Measurements from ENCODE around the gene HDGFL3.
"Not testable (repeated sequence)": the region's sequence is repeated elsewhere in the genome, so short reads cannot be mapped to it uniquely, and the experiment has no call there.

Gene HDGFL3

DNA sequence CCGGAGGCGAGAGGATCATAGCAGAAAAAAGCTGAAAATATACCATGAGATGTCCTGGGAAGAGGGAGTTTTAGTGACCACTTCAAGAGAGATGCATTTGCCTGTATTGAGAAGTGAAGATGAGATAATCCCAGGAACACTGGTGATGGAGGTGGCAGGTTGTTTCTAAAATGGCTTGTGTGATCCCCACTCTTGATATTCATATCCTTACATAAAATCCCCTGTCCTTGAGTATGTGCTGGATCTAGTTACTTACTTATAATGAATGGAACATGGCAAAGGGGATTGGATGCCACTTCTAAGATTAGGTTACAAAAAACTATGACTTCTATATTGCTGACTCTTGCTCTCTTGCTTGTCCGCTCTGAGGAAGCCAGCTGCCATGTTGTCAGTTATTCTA, 22.1 kb downstream of the HDGFL3 start:
- Histone ChIP-seq H3K9me3 (ENCODE audit: low read depth, low read length) (no peaks in the 10 kb centered on the region), H3K27ac (no peak overlapping the region), H3K9ac (ENCODE audit: insufficient read length) (no peak overlapping the region), H3K4me3 (no peak overlapping the region), H3K36me3 (ENCODE audit: insufficient read depth, low read length) (peaks cover 4% of the 10 kb centered on the region; the same call in 1 of the 2 replicates)
- TF ChIP-seq EZH2 (IDR thresholded peaks at IDR 0.05) = no peak
- no peak for TF ChIP-seq FOXP2 (optimal IDR thresholded peaks at IDR 0.05; ENCODE audit: control extremely low read depth, extremely low read length, insufficient read depth)
- no peak for TF ChIP-seq POLR2AphosphoS5 (IDR thresholded peaks at IDR 0.05; ENCODE audit: borderline replicate concordance, low read depth, low read length)
- no peak for DNase-seq (ENCODE audit: low read depth, low spot score)

DNA sequence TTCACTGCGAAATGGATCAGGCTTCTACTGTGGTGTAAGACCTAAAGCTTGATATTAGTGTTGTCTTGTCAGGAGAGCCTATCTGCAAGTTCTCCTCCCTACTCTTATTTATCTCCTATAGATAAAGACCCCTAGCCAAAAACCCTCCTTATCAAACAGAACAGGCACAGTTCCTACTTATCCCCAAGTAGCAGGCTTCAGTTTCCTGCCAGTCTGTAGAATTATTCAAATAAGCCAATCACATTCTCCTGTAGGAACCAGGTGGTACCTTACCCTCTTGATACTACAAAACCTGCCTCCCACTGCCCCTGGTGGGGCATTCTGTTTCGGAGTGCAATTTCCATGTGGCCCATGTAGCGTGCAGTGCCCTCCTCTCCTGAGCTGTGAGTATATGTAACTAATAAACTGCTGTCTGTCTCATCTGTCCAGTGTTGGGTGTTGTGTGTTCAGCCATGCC, 28.7 kb downstream of the HDGFL3 start:
- TF ChIP-seq FOXP2 (optimal IDR thresholded peaks at IDR 0.05; ENCODE audit: control extremely low read depth, extremely low read length, insufficient read depth) (no peak), EZH2 (IDR thresholded peaks at IDR 0.05) (no peak), POLR2AphosphoS5 (IDR thresholded peaks at IDR 0.05; ENCODE audit: borderline replicate concordance, low read depth, low read length) (no peak)
- Histone ChIP-seq H3K9me3 (ENCODE audit: low read depth, low read length) (no peaks in the 10 kb centered on the region), H3K27ac (no peak overlapping the region), H3K4me3 (no peak overlapping the region), H3K9ac (ENCODE audit: insufficient read length) (no peak overlapping the region), H3K36me3 (ENCODE audit: insufficient read depth, low read length) (no peaks in the 10 kb centered on the region)
- no peak for DNase-seq (ENCODE audit: low read depth, low spot score)

DNA sequence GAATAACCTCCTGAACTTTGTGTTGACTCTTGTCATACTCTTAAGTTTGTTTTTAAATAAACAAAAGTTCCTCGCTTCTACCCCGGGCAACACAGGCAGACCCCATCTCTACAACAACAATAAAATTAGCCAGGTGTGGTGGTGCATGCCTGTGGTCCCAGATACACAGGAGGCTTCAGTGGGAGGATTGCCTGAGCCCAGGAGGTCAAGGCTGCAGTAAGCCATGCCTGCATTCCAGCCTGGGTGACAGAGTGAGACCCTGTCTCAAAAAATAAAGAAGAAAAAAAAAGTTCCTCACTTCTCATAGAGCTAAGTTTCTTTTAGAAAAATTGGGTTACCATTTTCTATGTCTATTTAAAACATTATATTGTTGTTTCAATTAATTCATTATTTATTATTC, 29.2 kb downstream of the HDGFL3 start:
- H3K36me3 ChIP-seq (ENCODE audit: insufficient read depth, low read length) = no peaks in the 10 kb centered on the region
- TF ChIP-seq EZH2 (IDR thresholded peaks at IDR 0.05) = no peak
- H3K9me3 ChIP-seq (ENCODE audit: low read depth, low read length) = no peaks in the 10 kb centered on the region
- DNase-seq (ENCODE audit: low read depth, low spot score) = no peak
- H3K9ac ChIP-seq (ENCODE audit: insufficient read length) = no peak overlapping the region
- no peak overlapping the region for H3K4me3 ChIP-seq
- no peak overlapping the region for H3K27ac ChIP-seq

DNA sequence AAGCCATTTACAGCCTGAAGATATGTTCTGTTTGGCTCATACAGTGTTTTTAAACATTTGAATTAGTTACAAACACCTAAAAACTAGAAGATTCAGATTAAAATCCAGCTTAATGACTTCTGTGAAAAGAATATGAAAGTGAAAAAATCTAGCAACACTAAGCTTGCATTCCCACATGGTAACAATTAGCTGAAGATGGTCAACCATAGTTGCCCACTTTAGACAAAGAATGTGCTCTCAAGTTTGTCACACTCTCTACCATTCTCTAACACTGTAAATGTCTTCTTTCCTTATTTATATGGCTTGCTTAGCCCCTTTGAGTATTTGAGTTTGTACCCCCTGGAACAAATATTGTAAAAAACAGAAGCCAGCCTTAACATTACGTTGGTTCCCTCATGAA, 32.7 kb downstream of the HDGFL3 start:
- H3K9me3 ChIP-seq (ENCODE audit: low read depth, low read length) = no peaks in the 10 kb centered on the region
- H3K27ac ChIP-seq = peak overlapping the region; percentile 74
- H3K36me3 ChIP-seq (ENCODE audit: insufficient read depth, low read length) = no peaks in the 10 kb centered on the region
- TF ChIP-seq FOXP2 (optimal IDR thresholded peaks at IDR 0.05; ENCODE audit: control extremely low read depth, extremely low read length, insufficient read depth) (no peak), EZH2 (IDR thresholded peaks at IDR 0.05) (no peak), POLR2AphosphoS5 (IDR thresholded peaks at IDR 0.05; ENCODE audit: borderline replicate concordance, low read depth, low read length) (no peak)
- H3K4me3 ChIP-seq = peak overlapping the region; percentile 19
- no peak for DNase-seq (ENCODE audit: low read depth, low spot score)
- H3K9ac ChIP-seq (ENCODE audit: insufficient read length) = no peak overlapping the region

DNA sequence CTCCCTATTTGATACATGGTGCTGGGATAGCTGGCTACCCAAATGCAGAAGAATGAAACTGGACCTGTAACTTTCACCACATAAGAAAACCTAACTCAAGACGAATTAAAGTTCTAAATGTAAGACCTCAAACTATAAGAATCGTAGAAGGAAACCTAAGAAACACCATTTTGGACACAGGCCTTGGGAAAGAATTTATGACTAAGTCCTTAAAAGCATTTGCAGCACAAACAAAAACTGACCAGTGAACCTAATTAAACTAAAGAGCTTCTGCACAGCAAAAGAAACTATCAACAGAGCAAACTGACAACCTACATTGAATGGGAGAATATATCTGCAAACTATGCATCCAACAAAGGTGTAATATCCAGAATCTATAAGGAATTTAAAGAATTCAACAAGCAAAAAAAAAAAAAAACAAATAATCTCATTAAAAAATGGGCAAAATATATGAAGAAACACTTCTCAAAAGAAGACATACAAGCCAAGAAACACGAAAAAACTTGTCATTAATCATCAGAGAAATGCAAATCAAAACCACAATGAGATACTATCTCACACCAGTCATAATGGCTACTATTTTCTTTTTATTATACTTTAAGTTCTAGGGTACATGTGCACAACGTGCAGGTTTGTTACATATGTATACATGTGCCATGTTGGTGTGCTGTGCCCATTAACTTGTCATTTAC, 37.0 kb downstream of the HDGFL3 start:
- Histone ChIP-seq H3K27ac (no peak overlapping the region), H3K9ac (ENCODE audit: insufficient read length) (no peak overlapping the region), H3K9me3 (ENCODE audit: low read depth, low read length) (peaks cover 4% of the 10 kb centered on the region; the same call in 1 of the 2 replicates), H3K36me3 (ENCODE audit: insufficient read depth, low read length) (no peaks in the 10 kb centered on the region), H3K4me3 (no peak overlapping the region)
- no peak for TF ChIP-seq EZH2 (IDR thresholded peaks at IDR 0.05)
- no peak for TF ChIP-seq FOXP2 (optimal IDR thresholded peaks at IDR 0.05; ENCODE audit: control extremely low read depth, extremely low read length, insufficient read depth)
- TF ChIP-seq POLR2AphosphoS5 (IDR thresholded peaks at IDR 0.05; ENCODE audit: borderline replicate concordance, low read depth, low read length) = no peak
- no peak for DNase-seq (ENCODE audit: low read depth, low spot score)

DNA sequence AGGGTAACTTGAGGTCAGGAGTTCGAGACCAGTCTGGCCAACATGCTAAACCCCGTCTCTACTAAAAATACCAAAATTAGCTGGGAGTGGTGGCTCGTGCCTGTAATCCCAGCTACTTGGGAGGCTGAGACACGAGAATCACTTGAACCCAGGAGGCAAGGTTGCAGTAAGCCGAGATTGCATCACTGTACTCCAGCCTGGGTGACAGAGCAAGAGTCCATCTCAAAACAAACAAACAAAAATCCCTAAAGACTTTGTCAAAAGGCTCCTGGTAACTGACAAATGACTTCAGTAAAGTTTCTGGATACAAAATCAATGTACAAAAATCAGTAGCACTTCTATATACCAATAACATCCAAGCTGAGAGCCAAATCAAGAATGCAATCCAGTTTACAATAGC, 38.0 kb downstream of the HDGFL3 start:
- not testable (repeated sequence) for H3K9ac ChIP-seq (ENCODE audit: insufficient read length); H3K36me3 ChIP-seq (ENCODE audit: insufficient read depth, low read length); H3K4me3 ChIP-seq; H3K9me3 ChIP-seq (ENCODE audit: low read depth, low read length); H3K27ac ChIP-seq; DNase-seq (ENCODE audit: low read depth, low spot score)

DNA sequence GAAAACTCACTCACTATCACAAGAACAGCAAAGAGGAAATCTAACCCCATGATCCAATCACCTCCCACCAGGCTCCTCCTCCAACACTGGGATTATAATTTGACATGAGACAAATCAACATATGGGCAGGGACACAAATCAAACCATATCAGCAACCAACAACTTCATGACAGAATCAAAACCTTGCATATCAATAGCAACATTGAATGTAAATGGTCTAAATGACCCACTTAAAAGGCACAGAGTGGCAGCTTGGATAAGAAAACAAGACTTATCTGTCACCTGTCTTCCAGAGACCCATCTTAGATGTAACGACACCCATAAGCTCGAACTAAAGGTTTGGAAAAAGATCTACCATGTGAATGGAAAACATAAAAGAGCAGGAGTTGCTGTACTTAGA, 40.8 kb downstream of the HDGFL3 start:
- Histone ChIP-seq H3K27ac (no peak overlapping the region), H3K9me3 (ENCODE audit: low read depth, low read length) (peaks cover 4% of the 10 kb centered on the region; the same call in 1 of the 2 replicates), H3K4me3 (no peak overlapping the region), H3K36me3 (ENCODE audit: insufficient read depth, low read length) (no peaks in the 10 kb centered on the region), H3K9ac (ENCODE audit: insufficient read length) (no peak overlapping the region)
- TF ChIP-seq FOXP2 (optimal IDR thresholded peaks at IDR 0.05; ENCODE audit: control extremely low read depth, extremely low read length, insufficient read depth) (no peak), POLR2AphosphoS5 (IDR thresholded peaks at IDR 0.05; ENCODE audit: borderline replicate concordance, low read depth, low read length) (no peak), EZH2 (IDR thresholded peaks at IDR 0.05) (no peak)
- DNase-seq (ENCODE audit: low read depth, low spot score) = no peak

DNA sequence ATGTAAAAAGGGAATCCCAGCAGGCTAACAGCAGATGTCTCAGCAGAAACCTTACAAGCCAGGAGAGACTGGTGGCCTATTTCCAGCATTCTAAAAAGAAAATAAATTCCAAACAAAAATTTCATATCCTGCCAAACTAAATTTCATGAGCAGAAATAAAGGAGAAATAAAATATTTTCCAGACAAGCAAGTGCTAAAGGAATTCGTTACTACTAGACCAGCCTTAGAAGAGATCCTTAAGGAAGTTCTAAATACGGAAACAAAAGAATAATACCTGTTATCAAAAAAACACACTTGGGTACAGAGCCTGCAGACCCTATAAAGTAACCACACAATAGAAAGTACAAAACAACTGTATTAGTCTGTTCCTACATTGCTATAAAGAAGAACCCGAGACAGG, 41.4 kb downstream of the HDGFL3 start:
- DNase-seq (ENCODE audit: low read depth, low spot score) = no peak
- Histone ChIP-seq H3K9me3 (ENCODE audit: low read depth, low read length) (peaks cover 4% of the 10 kb centered on the region; the same call in 1 of the 2 replicates), H3K9ac (ENCODE audit: insufficient read length) (no peak overlapping the region), H3K36me3 (ENCODE audit: insufficient read depth, low read length) (no peaks in the 10 kb centered on the region), H3K27ac (no peak overlapping the region), H3K4me3 (no peak overlapping the region)
- no peak for TF ChIP-seq FOXP2 (optimal IDR thresholded peaks at IDR 0.05; ENCODE audit: control extremely low read depth, extremely low read length, insufficient read depth)

DNA sequence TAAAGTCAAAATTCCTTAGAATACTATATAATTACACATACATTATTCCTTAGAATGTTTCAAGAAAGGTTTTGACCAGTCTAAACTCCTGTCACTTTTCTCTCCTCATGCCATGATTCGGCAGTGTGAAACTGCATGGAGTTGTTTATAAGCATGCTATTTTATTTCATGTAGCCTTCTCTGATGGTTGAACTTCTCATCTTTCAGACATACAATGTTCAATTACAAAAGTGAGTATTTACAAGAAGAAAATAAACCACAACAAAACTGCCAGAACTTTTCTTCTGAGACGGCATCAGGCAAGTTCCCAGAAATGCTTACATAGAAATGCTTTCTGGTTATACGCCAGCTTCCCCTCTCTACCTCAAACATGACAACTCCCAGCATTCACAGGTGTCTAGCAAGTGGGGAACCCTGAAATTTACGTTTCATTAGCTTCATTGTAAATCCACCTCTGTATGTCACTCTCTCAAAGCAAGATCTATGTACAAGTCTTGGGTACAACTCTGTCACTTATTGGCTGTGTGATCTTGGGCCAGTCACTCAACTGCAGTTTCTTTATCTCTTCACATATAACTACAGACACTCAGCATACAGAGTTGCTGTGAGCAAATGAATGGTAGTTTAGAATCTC, 42.7 kb downstream of the HDGFL3 start:
- H3K9ac ChIP-seq (ENCODE audit: insufficient read length) = no peak overlapping the region
- H3K9me3 ChIP-seq (ENCODE audit: low read depth, low read length) = peaks cover 4% of the 10 kb centered on the region; the same call in 1 of the 2 replicates
- no peak overlapping the region for H3K4me3 ChIP-seq
- DNase-seq (ENCODE audit: low read depth, low spot score) = no peak
- H3K36me3 ChIP-seq (ENCODE audit: insufficient read depth, low read length) = no peaks in the 10 kb centered on the region
- TF ChIP-seq EZH2 (IDR thresholded peaks at IDR 0.05) = no peak
- TF ChIP-seq FOXP2 (optimal IDR thresholded peaks at IDR 0.05; ENCODE audit: control extremely low read depth, extremely low read length, insufficient read depth) = no peak
- TF ChIP-seq POLR2AphosphoS5 (IDR thresholded peaks at IDR 0.05; ENCODE audit: borderline replicate concordance, low read depth, low read length) = no peak
- H3K27ac ChIP-seq = no peak overlapping the region
